ENCODE measurements around the gene ZBTB5. TPM values are rescaled to one million over a fixed set of nuclear protein-coding genes. Genes with fewer than 3 reads are reported as not detected.
A peak's percentile ranks its signal among the peaks of the same experiment; 100 is the strongest.
"Not testable (repeated sequence)": the region's sequence is repeated elsewhere in the genome, so short reads cannot be mapped to it uniquely, and the experiment has no call there.

ZBTB5 gene, protein sequence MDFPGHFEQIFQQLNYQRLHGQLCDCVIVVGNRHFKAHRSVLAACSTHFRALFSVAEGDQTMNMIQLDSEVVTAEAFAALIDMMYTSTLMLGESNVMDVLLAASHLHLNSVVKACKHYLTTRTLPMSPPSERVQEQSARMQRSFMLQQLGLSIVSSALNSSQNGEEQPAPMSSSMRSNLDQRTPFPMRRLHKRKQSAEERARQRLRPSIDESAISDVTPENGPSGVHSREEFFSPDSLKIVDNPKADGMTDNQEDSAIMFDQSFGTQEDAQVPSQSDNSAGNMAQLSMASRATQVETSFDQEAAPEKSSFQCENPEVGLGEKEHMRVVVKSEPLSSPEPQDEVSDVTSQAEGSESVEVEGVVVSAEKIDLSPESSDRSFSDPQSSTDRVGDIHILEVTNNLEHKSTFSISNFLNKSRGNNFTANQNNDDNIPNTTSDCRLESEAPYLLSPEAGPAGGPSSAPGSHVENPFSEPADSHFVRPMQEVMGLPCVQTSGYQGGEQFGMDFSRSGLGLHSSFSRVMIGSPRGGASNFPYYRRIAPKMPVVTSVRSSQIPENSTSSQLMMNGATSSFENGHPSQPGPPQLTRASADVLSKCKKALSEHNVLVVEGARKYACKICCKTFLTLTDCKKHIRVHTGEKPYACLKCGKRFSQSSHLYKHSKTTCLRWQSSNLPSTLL
- total RNA-seq (10 to 100 TPM in 3 of 5 donors, 1 to 10 TPM in 1, not detected in 1; 6.7 to 16.5 (median 13.8) TPM), polyA plus RNA-seq (1 to 10 TPM; 2.2 to 3.9 (median 2.6) TPM)
- long read RNA-seq, donor 1, result 0 reads
- long read RNA-seq, donor 2, full-length matches to known transcripts, result 1 of 1 reads
- long read RNA-seq, donor 2, partial matches to known transcripts, result 0 of 1 reads
- long read RNA-seq, donor 2, other reads (novel, unspliced or antisense), result 0 of 1 reads
- long read RNA-seq, donor 3, full-length matches to known transcripts, result 3 of 3 reads
- long read RNA-seq, donor 3, partial matches to known transcripts, result 0 of 3 reads
- long read RNA-seq, donor 3, other reads (novel, unspliced or antisense), result 0 of 3 reads
- long read RNA-seq, donor 4, result 0 reads
- long read RNA-seq, donor 5, full-length matches to known transcripts, result 3 of 3 reads
- long read RNA-seq, donor 5, partial matches to known transcripts, result 0 of 3 reads
- long read RNA-seq, donor 5, other reads (novel, unspliced or antisense), result 0 of 3 reads
- long read RNA-seq, donor 6, full-length matches to known transcripts, result 11 of 11 reads
- long read RNA-seq, donor 6, partial matches to known transcripts, result 0 of 11 reads
- long read RNA-seq, donor 6, other reads (novel, unspliced or antisense), result 0 of 11 reads
- long read RNA-seq, donor 7, result 0 reads
- long read RNA-seq, donor 8, full-length matches to known transcripts, result 4 of 4 reads
- long read RNA-seq, donor 8, partial matches to known transcripts, result 0 of 4 reads
- long read RNA-seq, donor 8, other reads (novel, unspliced or antisense), result 0 of 4 reads
- long read RNA-seq, donor 9, full-length matches to known transcripts, result 1 of 1 reads
- long read RNA-seq, donor 9, partial matches to known transcripts, result 0 of 1 reads
- long read RNA-seq, donor 9, other reads (novel, unspliced or antisense), result 0 of 1 reads
- long read RNA-seq, donor 10, full-length matches to known transcripts, result 2 of 2 reads
- long read RNA-seq, donor 10, partial matches to known transcripts, result 0 of 2 reads
- long read RNA-seq, donor 10, other reads (novel, unspliced or antisense), result 0 of 2 reads

DNA sequence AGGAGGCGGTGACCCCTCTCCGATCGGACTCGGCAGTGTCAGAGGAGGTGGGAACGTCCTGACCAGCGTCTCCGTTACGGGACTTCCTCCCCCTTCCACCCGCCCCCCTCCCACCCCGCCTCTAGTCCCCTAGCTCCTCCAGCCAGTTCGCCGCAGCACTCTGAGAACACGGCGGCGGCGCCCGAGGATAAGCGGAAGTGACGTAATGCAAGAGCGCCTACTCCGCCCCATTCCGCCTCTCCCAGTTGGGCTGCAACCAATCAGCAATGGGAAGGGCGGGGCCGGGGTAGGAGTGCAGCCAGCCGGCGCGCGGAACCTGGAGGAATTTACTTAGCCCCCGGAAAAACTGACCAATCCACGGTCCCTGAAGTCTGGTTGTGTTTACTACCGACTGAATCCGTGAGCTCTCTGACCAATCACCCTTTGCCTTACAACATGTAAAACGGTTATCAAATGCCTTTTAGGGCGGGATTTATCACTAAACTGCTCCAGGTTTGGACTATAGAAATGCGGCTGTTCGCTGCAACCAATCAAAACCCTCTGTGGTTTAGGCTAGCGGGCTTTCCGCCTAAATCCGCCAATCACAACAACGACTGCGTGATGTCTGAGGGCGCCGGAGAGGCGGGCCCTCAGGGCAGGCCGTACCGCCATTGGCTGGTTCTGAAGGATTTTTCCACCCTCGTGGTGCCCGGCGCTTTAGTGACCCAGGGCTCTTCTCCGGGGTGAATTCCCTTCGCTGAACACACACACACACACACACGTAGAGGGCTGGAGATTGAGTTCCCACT, at the start of gene ZBTB5:
TSS of gene ZBTB5 (minus strand) at position 202 of the 788 bp plus-strand sequence. CDS start 22,899 bp downstream, outside the sequence.
- Histone ChIP-seq H3K27ac (peak within 1 kb of the TSS; percentile 97 to 100 (median 99)), H3K27me3 (no peaks in the 10 kb centered on the region), H3K36me3 (no peaks in the 10 kb centered on the region), H3K9me3 (no peaks in the 10 kb centered on the region), H3K4me3 (peak within 1 kb of the TSS; percentile 80 to 97 (median 92)), H3K4me1 (peaks cover 14 to 47% (median 39%) of the 10 kb centered on the region in 4 donors)
- peak; percentile 77 to 91 (median 82) for TF ChIP-seq POLR2AphosphoS5 (IDR thresholded peaks at IDR 0.05)
- TF ChIP-seq, protein P1, sequence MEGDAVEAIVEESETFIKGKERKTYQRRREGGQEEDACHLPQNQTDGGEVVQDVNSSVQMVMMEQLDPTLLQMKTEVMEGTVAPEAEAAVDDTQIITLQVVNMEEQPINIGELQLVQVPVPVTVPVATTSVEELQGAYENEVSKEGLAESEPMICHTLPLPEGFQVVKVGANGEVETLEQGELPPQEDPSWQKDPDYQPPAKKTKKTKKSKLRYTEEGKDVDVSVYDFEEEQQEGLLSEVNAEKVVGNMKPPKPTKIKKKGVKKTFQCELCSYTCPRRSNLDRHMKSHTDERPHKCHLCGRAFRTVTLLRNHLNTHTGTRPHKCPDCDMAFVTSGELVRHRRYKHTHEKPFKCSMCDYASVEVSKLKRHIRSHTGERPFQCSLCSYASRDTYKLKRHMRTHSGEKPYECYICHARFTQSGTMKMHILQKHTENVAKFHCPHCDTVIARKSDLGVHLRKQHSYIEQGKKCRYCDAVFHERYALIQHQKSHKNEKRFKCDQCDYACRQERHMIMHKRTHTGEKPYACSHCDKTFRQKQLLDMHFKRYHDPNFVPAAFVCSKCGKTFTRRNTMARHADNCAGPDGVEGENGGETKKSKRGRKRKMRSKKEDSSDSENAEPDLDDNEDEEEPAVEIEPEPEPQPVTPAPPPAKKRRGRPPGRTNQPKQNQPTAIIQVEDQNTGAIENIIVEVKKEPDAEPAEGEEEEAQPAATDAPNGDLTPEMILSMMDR (IDR thresholded peaks at IDR 0.05), result no peak
- TF ChIP-seq EP300 (IDR thresholded peaks at IDR 0.05), result no peak
- TF ChIP-seq POLR2A (IDR thresholded peaks at IDR 0.05), result peak in 1 of 4 donors; percentile 12
- 0% methylated on average over 23 to 52 of the region's 52 CpGs for WGBS, 5 donors
- intact Hi-C loops (cut with DNase I; ENCODE audit: low total_unique reads), result no loop called here
- peak; percentile 99 to 100 for DNase-seq

DNA sequence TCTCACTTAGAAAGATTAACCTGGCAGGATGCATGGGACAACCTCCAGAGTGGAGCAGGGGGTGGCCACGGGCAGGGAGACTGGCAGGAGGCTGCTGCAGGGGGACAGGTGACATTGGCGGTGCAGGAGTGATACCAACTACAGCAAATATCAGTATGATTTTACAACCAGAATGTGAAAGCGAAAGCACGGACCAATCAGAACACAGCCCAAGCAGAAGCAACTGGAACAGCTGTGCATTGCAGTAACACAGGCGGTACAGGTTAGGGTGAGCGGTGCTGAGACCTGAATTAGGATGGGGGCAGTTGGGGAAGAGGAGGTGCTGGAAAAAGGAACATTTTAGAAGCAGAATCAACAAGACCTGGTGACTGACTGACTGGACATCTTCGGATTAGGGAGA, 49.7 kb upstream of the ZBTB5 start:
- H3K36me3 ChIP-seq, result peaks cover 0 to 75% (median 39%) of the 10 kb centered on the region in 4 donors
- no peak for TF ChIP-seq POLR2A (IDR thresholded peaks at IDR 0.05)
- no peak for TF ChIP-seq EP300 (IDR thresholded peaks at IDR 0.05)
- TF ChIP-seq POLR2AphosphoS5 (IDR thresholded peaks at IDR 0.05), result no peak
- TF ChIP-seq, protein P1 (IDR thresholded peaks at IDR 0.05), result no peak
- 80 to 93% (median 89%) methylated on average over 7 of the region's 7 CpGs for WGBS, 5 donors
- H3K27me3 ChIP-seq, result no peaks in the 10 kb centered on the region
- intact Hi-C loops (cut with DNase I; ENCODE audit: low total_unique reads), result no loop called here
- H3K27ac ChIP-seq, result no peak overlapping the region
- no peak for DNase-seq
- no peak overlapping the region for H3K4me3 ChIP-seq
- no peaks in the 10 kb centered on the region for H3K4me1 ChIP-seq
- H3K9me3 ChIP-seq, result no peaks in the 10 kb centered on the region

DNA sequence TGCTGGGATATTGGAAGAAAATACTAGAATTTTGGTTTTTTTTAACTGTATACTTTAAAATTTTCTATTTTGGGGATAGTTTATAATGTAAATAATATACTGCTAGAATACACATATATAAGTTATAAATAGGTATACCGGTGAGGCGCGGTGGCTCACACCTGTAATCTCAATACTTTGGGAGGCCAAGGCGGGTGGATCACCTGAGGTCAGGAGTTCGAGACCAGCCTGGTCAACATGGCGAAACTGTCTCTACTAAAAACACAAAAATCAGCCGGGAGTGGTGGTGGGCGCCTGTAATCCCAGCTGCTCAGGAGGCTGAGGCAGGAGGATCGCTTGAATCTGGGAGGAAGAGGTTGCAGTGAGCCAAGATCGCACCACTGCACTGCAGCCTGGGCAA, 49.2 kb upstream of the ZBTB5 start:
- H3K27ac ChIP-seq; H3K4me3 ChIP-seq; H3K9me3 ChIP-seq; H3K4me1 ChIP-seq; H3K27me3 ChIP-seq; DNase-seq; intact Hi-C loops (cut with DNase I; ENCODE audit: low total_unique reads): not testable (repeated sequence)
- 93 to 100% (median 98%) methylated on average over 10 of the region's 10 CpGs for WGBS, 5 donors
- peaks cover 0 to 71% (median 38%) of the 10 kb centered on the region in 4 donors for H3K36me3 ChIP-seq

DNA sequence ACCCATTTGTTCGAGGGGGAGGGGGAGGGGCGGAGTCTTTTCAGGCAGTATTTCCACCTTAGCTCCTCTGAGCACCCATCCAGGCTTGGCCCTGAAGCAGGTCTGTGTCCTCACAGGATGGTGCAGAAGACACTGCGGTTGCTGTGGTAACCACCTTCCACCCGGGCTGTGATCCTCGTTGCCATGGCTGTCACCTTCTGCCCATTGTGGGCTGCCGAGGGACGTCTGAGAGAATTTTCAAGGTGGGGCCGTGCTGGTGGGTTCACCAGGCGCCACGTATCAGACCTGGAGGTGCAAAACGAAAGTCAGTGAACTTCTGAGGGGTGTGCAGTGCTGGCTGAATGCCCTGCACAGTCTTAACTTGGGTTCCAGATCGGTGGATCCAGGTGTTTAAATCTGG, 47.2 kb upstream of the ZBTB5 start:
- H3K36me3 ChIP-seq, result peaks cover 10 to 66% (median 39%) of the 10 kb centered on the region in 4 donors
- no peak overlapping the region for H3K27ac ChIP-seq
- DNase-seq, result no peak
- no peaks in the 10 kb centered on the region for H3K27me3 ChIP-seq
- H3K4me1 ChIP-seq, result no peaks in the 10 kb centered on the region
- H3K4me3 ChIP-seq, result no peak overlapping the region
- no peaks in the 10 kb centered on the region for H3K9me3 ChIP-seq
- TF ChIP-seq, protein P1 (IDR thresholded peaks at IDR 0.05), result no peak
- TF ChIP-seq EP300 (IDR thresholded peaks at IDR 0.05) (no peak), POLR2AphosphoS5 (IDR thresholded peaks at IDR 0.05) (no peak), POLR2A (IDR thresholded peaks at IDR 0.05) (no peak)
- intact Hi-C loops (cut with DNase I; ENCODE audit: low total_unique reads), result no loop called here
- 70 to 83% (median 78%) methylated on average over 10 to 12 of the region's 12 CpGs for WGBS, 5 donors
